ENCODE results near the gene DNAJC19. TPM values are rescaled to one million over a fixed set of nuclear protein-coding genes. Genes with fewer than 3 reads are reported as not detected.

The DNAJC19 gene
- total RNA-seq, 1 experiment from 2014 or later, result 82.0 TPM

DNA sequence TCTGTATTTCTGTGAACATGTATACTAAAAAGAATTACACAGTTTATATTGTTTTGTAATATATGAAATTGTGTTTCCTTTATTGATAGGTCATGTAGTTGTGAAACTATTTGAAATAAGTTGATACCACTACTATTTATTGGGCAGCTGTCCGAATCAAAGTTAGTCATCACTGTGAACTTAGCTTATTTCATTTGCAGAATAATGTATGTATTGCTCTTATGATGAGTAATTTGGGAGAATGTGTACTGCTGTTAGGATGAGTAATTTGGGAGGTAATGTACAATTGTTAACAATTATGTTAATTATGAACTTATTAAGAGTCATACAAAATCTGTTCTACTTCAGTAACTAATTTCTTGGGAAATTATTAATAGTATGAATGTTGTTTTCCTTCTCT, 54.9 kb downstream of the DNAJC19 start:
- no peak overlapping the region for H2BK120ac ChIP-seq (ENCODE audit: low read depth, low read length, poor library complexity, severe bottlenecking)
- H3K4me2 ChIP-seq (ENCODE audit: insufficient read depth, insufficient read length, low read length), result no peak overlapping the region
- H3K23me2 ChIP-seq (ENCODE audit: insufficient read length, low read depth, low read length, poor library complexity, severe bottlenecking), result no peaks in the 10 kb centered on the region
- H4K20me1 ChIP-seq (ENCODE audit: control insufficient read depth, insufficient read depth, insufficient read length), result no peaks in the 10 kb centered on the region
- no peak overlapping the region for H2AK5ac ChIP-seq (ENCODE audit: insufficient read length, low read length)
- H4K5ac ChIP-seq (ENCODE audit: insufficient read length, low read depth, low read length), result no peak overlapping the region
- no peak for DNase-seq
- no peak overlapping the region for H3K23ac ChIP-seq (ENCODE audit: insufficient read length, low read depth, low read length)
- H3K27ac Mint-ChIP-seq, result no peak overlapping the region
- no peaks in the 10 kb centered on the region for H3K9me3 ChIP-seq (ENCODE audit: control insufficient read depth, low read depth, low read length)
- no CpG with 5 or more reads among the region's 1 CpG for WGBS (ENCODE audit: extremely low coverage, insufficient read length, low lambda C conversion rate)
- no peak overlapping the region for H3K27ac ChIP-seq (ENCODE audit: insufficient read length, low read depth, low read length)
- H3K4me1 ChIP-seq (ENCODE audit: insufficient read depth, low read length), result no peaks in the 10 kb centered on the region; the same call in 1 of the 2 replicates
- H3K14ac ChIP-seq (ENCODE audit: insufficient read depth, low read length), result no peak overlapping the region
- no peak overlapping the region for H3K18ac ChIP-seq (ENCODE audit: insufficient read length, low read depth, low read length)
- no peak overlapping the region for H2BK5ac ChIP-seq (ENCODE audit: insufficient read length, low read length)
- no peak overlapping the region for H4K8ac ChIP-seq (replicated peaks; ENCODE audit: insufficient read length, low read depth, low read length)
- no peak for TF ChIP-seq CTCF (conservative IDR thresholded peaks at IDR 0.05)
- H3K56ac ChIP-seq (ENCODE audit: insufficient read length, low read depth, low read length), result no peak overlapping the region
- no peak overlapping the region for H3K4me3 Mint-ChIP-seq
- H3K36me3 Mint-ChIP-seq (ENCODE audit: insufficient read depth in 1 of 3, low read depth in 3 of 3), result peaks cover 18 to 45% (median 39%) of the 10 kb centered on the region in 3 experiments
- no peaks in the 10 kb centered on the region for H3K27me3 Mint-ChIP-seq (ENCODE audit: low read depth)
- peaks cover 6% of the 10 kb centered on the region for H3K79me1 ChIP-seq (ENCODE audit: insufficient read depth, low read depth, low read length, poor library complexity, severe bottlenecking)
- H2BK15ac ChIP-seq (ENCODE audit: low read depth, low read length), result no peak overlapping the region
- no peak overlapping the region for H3K9ac ChIP-seq (ENCODE audit: extremely low read depth, insufficient read length, low read length)
- H3K4me1 Mint-ChIP-seq, result peaks cover 2 to 9% of the 10 kb centered on the region in 2 experiments
- H3K4ac ChIP-seq (ENCODE audit: low read depth, low read length), result no peak overlapping the region
- no peak overlapping the region for H2AFZ ChIP-seq (ENCODE audit: low read length)
- no peaks in the 10 kb centered on the region for H3K27me3 ChIP-seq (ENCODE audit: insufficient read depth, low read length)
- H2BK20ac ChIP-seq (ENCODE audit: low read depth, low read length, poor library complexity, severe bottlenecking), result no peak overlapping the region
- peaks cover 46% of the 10 kb centered on the region; the same call in 1 of the 2 replicates for H3K79me2 ChIP-seq (ENCODE audit: insufficient read depth, low read length)
- H3K9me3 Mint-ChIP-seq, result no peaks in the 10 kb centered on the region
- H3T11ph ChIP-seq (ENCODE audit: low read length), result no peak overlapping the region
- no peak overlapping the region for H4K91ac ChIP-seq (ENCODE audit: insufficient read length, low read depth, low read length)
- no peak overlapping the region for H2BK12ac ChIP-seq (ENCODE audit: insufficient read length, low read depth, low read length)

Other genes with a start within 250 kb of the DNAJC19 start
- 240 and 242 TPM in 2 replicates for gene FXR1, start 77.1 kb downstream of the DNAJC19 start, total RNA-seq (2021)